Peyer's patch (tissue), 4 donors: ENCODE measurements around the gene TMBIM1.

Source experiments
- CTCF ChIP-seq, 6 experiments: fragments of 450-650 bp in 4 of 6; fragments of 200-600 bp in 2 of 6; sonication (generic) in 1 of 6; IDR thresholded peaks; one replicate each; pipeline ENCODE4 v1.5.1; 2017 to 2019; ENCODE audit warnings: antibody characterized with exemption in 6 of 6, mild to moderate bottlenecking in 3 of 6, moderate library complexity in 1 of 6
- POLR2A ChIP-seq, 2 donors: fragments of 450-650 bp; IDR thresholded peaks; one replicate each; pipeline ENCODE4 v1.5.1; 2017; ENCODE audit warnings: antibody characterized with exemption in 2 of 2, mild to moderate bottlenecking in 2 of 2, moderate library complexity in 2 of 2

GRCh38 chr2:218259099-218259961 lies 33.0 kb downstream of the TMBIM1 start:
- TF ChIP-seq CTCF (IDR thresholded peaks at IDR 0.05) (no peak), POLR2A (IDR thresholded peaks at IDR 0.05) (no peak)
